Fibroblast of pulmonary artery (primary cell): ENCODE measurements around the gene VPS16.

Experiments
- DNase-seq: peaks from one replicate; pipeline ENCODE4 v3.0.0-alpha.2; 2010; ENCODE audit warnings: low read depth
- H3K4me3 ChIP-seq: replicated peaks from 2 replicates; pipeline ENCODE4 v1.5.1; 2011; ENCODE audit warnings: low read depth, mild to moderate bottlenecking, control low read depth, low read length, moderate library complexity
- CTCF ChIP-seq: IDR thresholded peaks from 2 replicates; pipeline ENCODE4 v1.5.1; 2011; ENCODE audit warnings: mild to moderate bottlenecking, control low read depth, low read length, inconsistent platforms; ENCODE audit errors: missing control alignments

The VPS16 gene

GRCh38 chr20:2900845-2901592 lies 60.5 kb downstream of the VPS16 start:
- no peak for TF ChIP-seq CTCF
- no peak for DNase-seq

GRCh38 chr20:2902291-2902690 lies 61.7 kb downstream of the VPS16 start:
- no peak overlapping the region for H3K4me3 ChIP-seq
- no peak for DNase-seq
- TF ChIP-seq CTCF = no peak

More at GRCh38 chr20:2900845-2901592, 60.5 kb downstream of the VPS16 start:
- H3K4me3 ChIP-seq = no peak overlapping the region

DNA sequence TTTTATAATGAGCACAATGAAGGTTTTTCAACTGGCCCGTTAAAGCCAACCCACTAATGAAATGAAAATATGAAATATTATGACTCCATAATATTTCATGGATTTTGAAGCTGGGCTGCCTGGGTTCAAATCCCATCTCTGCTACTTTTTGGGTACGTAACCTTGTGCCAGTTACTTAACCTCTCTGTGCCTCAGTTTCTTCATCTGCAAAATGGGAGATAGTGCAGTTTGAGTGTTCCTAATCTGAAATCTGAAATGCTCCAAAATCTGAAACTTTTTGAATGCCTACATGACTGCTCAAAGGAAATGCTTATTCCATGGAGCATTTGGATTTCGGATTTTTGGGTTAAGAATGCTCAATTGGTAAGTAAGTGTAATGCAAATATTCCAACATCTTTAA lies 62.3 kb downstream of the VPS16 start:
- no peak for TF ChIP-seq CTCF
- H3K4me3 ChIP-seq = no peak overlapping the region
- no peak for DNase-seq

DNA sequence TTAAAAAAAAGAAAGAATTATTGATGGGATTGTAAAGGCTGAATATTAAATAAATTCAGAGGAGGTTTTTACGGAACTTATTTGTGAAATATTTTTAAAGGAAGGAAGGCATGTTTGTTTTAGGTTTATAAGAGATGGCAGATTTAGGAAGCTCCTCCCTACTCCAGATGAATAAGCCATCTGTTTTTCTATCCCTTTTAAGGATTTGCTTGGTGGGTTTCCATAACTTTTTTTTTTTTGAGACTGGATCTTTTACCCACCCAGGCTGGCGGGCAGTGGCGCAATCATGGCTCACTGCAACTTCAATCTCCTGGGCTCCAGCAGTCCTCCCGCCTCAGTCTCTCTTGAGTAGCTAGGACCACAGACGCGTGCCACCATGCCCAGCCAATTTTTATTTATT lies 63.1 kb downstream of the VPS16 start:
- TF ChIP-seq CTCF = no peak
- no peak for DNase-seq
- H3K4me3 ChIP-seq = no peak overlapping the region

- DNase-seq = no peak
- TF ChIP-seq CTCF = no peak
- H3K4me3 ChIP-seq = no peak overlapping the region
Measured at GRCh38 chr20:2907519-2907918, 67.0 kb downstream of the VPS16 start.

GRCh38 chr20:2909953-2910352 lies 69.4 kb downstream of the VPS16 start:
- DNase-seq = no peak
- H3K4me3 ChIP-seq = no peak overlapping the region
- TF ChIP-seq CTCF = no peak

- no peak for TF ChIP-seq CTCF
- DNase-seq = no peak
Measured at GRCh38 chr20:2911200-2911599, 70.7 kb downstream of the VPS16 start.

More at GRCh38 chr20:2911200-2911599, 70.7 kb downstream of the VPS16 start:
- H3K4me3 ChIP-seq = no peak overlapping the region
